Duodenal mucosa (tissue), 2 donors: ENCODE results near the gene ALOX5AP.

Experiments
- H3K27ac ChIP-seq: one replicate; pipeline ENCODE4 v1.7.0; 2013; ENCODE audit warnings: low read depth, low read length
- H3K27me3 ChIP-seq, 2 donors: one replicate each; pipeline ENCODE4 v1.7.0; 2013; ENCODE audit warnings: low read length in 2 of 2, control low read depth in 1 of 2; ENCODE audit not compliant: insufficient read depth in 2 of 2, control insufficient read depth in 1 of 2
- H3K36me3 ChIP-seq, 2 donors: one replicate each; pipeline ENCODE4 v1.7.0; 2013; ENCODE audit warnings: low read length in 2 of 2, control low read depth in 1 of 2; ENCODE audit not compliant: insufficient read depth in 2 of 2, control insufficient read depth in 1 of 2
- H3K4me1 ChIP-seq, 2 donors: one replicate each; pipeline ENCODE4 v1.7.0; 2013; ENCODE audit warnings: low read length in 2 of 2, control low read depth in 1 of 2; ENCODE audit not compliant: insufficient read depth in 2 of 2, control insufficient read depth in 1 of 2
- H3K4me3 ChIP-seq, 2 donors: one replicate each; pipeline ENCODE4 v1.7.0; 2013; ENCODE audit warnings: low read length in 2 of 2, low read depth in 1 of 2
- H3K9ac ChIP-seq, 2 donors: one replicate each; pipeline ENCODE4 v1.7.0; 2013; ENCODE audit warnings: low read length in 2 of 2, low read depth in 1 of 2
- H3K9me3 ChIP-seq, 2 donors: one replicate each; pipeline ENCODE4 v1.7.0; 2013; ENCODE audit warnings: low read length in 2 of 2, control low read depth in 1 of 2; ENCODE audit not compliant: control insufficient read depth in 1 of 2

Gene ALOX5AP

GRCh38 chr13:30757026-30757742 lies 21.8 kb downstream of the ALOX5AP start:
- Histone ChIP-seq H3K9ac (no peak overlapping the region), H3K36me3 (no peaks in the 10 kb centered on the region), H3K27ac (no peak overlapping the region), H3K4me1 (peaks cover 12 to 16% of the 10 kb centered on the region in 2 donors), H3K9me3 (no peaks in the 10 kb centered on the region), H3K27me3 (no peaks in the 10 kb centered on the region), H3K4me3 (no peak overlapping the region)

DNA sequence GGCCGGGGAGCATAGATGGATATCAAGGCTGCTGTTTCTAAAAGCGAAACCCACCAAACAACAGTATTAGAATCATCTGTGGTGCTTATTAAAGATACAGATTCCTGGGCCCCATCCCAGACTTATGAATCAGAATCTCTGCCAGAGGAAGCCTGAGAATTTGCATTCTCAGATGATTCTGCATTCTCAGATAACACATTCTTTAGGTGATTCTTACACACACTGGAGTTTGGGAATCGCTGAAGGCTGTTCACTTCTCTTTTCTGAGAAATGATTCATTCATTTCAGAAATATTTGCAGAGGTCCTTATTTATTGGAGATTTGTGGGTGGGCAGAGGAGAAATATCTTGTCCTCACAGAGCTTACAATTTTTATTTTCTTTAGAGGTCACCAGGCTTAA lies 24.4 kb downstream of the ALOX5AP start:
- no peak overlapping the region for H3K4me3 ChIP-seq
- no peaks in the 10 kb centered on the region for H3K27me3 ChIP-seq
- H3K36me3 ChIP-seq, result peaks cover 0 to under 1% of the 10 kb centered on the region in 2 donors
- H3K27ac ChIP-seq, result no peak overlapping the region
- H3K9me3 ChIP-seq, result no peaks in the 10 kb centered on the region
- no peak overlapping the region for H3K9ac ChIP-seq
- peaks cover 5 to 6% of the 10 kb centered on the region in 2 donors for H3K4me1 ChIP-seq

- H3K9me3 ChIP-seq, result no peaks in the 10 kb centered on the region
- peaks cover 0 to 4% of the 10 kb centered on the region in 2 donors for H3K36me3 ChIP-seq
- H3K27me3 ChIP-seq, result no peaks in the 10 kb centered on the region
- H3K4me1 ChIP-seq, result peaks cover 16 to 18% of the 10 kb centered on the region in 2 donors
- no peak overlapping the region for H3K4me3 ChIP-seq
- H3K9ac ChIP-seq, result no peak overlapping the region
- H3K27ac ChIP-seq, result no peak overlapping the region
Measured at GRCh38 chr13:30762643-30763042, 27.3 kb downstream of the ALOX5AP start.

DNA sequence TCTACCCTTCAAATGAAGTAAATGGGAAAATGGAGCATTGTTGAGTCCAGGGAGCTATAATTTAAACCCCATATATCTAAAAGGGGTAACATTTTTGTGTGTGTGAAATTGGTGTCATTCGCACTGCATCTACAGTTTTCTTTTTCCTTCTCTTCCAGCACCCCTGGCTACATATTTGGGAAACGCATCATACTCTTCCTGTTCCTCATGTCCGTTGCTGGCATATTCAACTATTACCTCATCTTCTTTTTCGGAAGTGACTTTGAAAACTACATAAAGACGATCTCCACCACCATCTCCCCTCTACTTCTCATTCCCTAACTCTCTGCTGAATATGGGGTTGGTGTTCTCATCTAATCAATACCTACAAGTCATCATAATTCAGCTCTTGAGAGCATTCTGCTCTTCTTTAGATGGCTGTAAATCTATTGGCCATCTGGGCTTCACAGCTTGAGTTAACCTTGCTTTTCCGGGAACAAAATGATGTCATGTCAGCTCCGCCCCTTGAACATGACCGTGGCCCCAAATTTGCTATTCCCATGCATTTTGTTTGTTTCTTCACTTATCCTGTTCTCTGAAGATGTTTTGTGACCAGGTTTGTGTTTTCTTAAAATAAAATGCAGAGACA lies 28.6 kb downstream of the ALOX5AP start:
- no peaks in the 10 kb centered on the region for H3K9me3 ChIP-seq
- H3K4me3 ChIP-seq, result no peak overlapping the region
- H3K27ac ChIP-seq, result no peak overlapping the region
- H3K36me3 ChIP-seq, result peaks cover 0 to 4% of the 10 kb centered on the region in 2 donors
- no peaks in the 10 kb centered on the region for H3K27me3 ChIP-seq
- no peak overlapping the region for H3K9ac ChIP-seq
- peaks cover 18 to 20% of the 10 kb centered on the region in 2 donors for H3K4me1 ChIP-seq

GRCh38 chr13:30766231-30766630 lies 30.9 kb downstream of the ALOX5AP start:
- Histone ChIP-seq H3K9me3 (no peaks in the 10 kb centered on the region), H3K4me3 (no peak overlapping the region), H3K4me1 (peaks cover 18 to 20% of the 10 kb centered on the region in 2 donors), H3K27ac (no peak overlapping the region), H3K27me3 (no peaks in the 10 kb centered on the region), H3K9ac (no peak overlapping the region), H3K36me3 (peaks cover 0 to 4% of the 10 kb centered on the region in 2 donors)

GRCh38 chr13:30770929-30771328 lies 35.6 kb downstream of the ALOX5AP start:
- H3K9me3 ChIP-seq, result no peaks in the 10 kb centered on the region
- H3K4me3 ChIP-seq, result no peak overlapping the region
- H3K4me1 ChIP-seq, result peaks cover 33 to 36% of the 10 kb centered on the region in 2 donors
- H3K9ac ChIP-seq, result no peak overlapping the region
- no peak overlapping the region for H3K27ac ChIP-seq
- no peaks in the 10 kb centered on the region for H3K36me3 ChIP-seq
- no peaks in the 10 kb centered on the region for H3K27me3 ChIP-seq

- H3K27me3 ChIP-seq, result no peaks in the 10 kb centered on the region
- H3K9me3 ChIP-seq, result no peaks in the 10 kb centered on the region
- no peak overlapping the region for H3K4me3 ChIP-seq
- H3K36me3 ChIP-seq, result no peaks in the 10 kb centered on the region
- H3K9ac ChIP-seq, result no peak overlapping the region
- peaks cover 16 to 17% of the 10 kb centered on the region in 2 donors for H3K4me1 ChIP-seq
- no peak overlapping the region for H3K27ac ChIP-seq
Measured at GRCh38 chr13:30773561-30773960, 38.2 kb downstream of the ALOX5AP start.

- Histone ChIP-seq H3K4me1 (peaks cover 16 to 17% of the 10 kb centered on the region in 2 donors), H3K9me3 (no peaks in the 10 kb centered on the region), H3K36me3 (no peaks in the 10 kb centered on the region), H3K4me3 (peak overlapping the region in 1 of 2 donors; percentile 20), H3K9ac (no peak overlapping the region), H3K27me3 (no peaks in the 10 kb centered on the region), H3K27ac (no peak overlapping the region)
Measured at GRCh38 chr13:30774214-30774730, 38.9 kb downstream of the ALOX5AP start.

DNA sequence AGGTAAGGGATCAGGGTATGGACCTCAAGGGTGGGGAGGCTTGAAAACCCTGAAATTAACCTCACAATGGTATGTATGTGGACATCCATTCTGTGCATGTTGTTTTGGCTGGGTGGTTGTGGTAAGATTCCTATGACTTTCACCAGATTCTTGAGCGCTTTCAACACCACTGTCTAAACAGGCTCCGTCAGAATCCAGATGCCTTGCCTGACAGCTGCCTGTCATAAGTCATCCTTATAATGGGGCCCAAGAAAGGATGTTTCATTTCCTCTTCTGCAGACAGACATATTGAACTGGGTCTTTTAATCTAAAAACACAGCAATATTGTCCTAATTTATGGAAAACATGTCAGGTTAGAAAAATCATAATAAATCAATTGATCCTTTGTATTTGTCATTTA lies 41.3 kb downstream of the ALOX5AP start:
- Histone ChIP-seq H3K4me1 (peaks cover 16 to 24% of the 10 kb centered on the region in 2 donors), H3K4me3 (no peak overlapping the region), H3K27ac (no peak overlapping the region), H3K27me3 (no peaks in the 10 kb centered on the region), H3K9me3 (no peaks in the 10 kb centered on the region), H3K36me3 (no peaks in the 10 kb centered on the region), H3K9ac (no peak overlapping the region)

GRCh38 chr13:30779016-30779415 lies 43.7 kb downstream of the ALOX5AP start:
- Histone ChIP-seq H3K27ac (no peak overlapping the region), H3K4me1 (peaks cover 9 to 21% of the 10 kb centered on the region in 2 donors), H3K4me3 (no peak overlapping the region), H3K27me3 (no peaks in the 10 kb centered on the region), H3K9ac (no peak overlapping the region), H3K36me3 (no peaks in the 10 kb centered on the region), H3K9me3 (no peaks in the 10 kb centered on the region)
